Activated T-helper 9 cell treated with anti-CD3 and anti-CD28 coated beads, Interleukin-2, amount 50 U/mL, for 16 hours (primary cell): ENCODE results near the gene SESN1.
A peak's percentile ranks its signal among the peaks of the same experiment; 100 is the strongest.

Experiments
- DNase-seq: peaks from one replicate; pipeline ENCODE4 v3.0.0-alpha.2; 2020; ENCODE audit warnings: low read depth

Gene SESN1

GRCh38 chr6:109029313-109029712, 65.3 kb downstream of the SESN1 start:
- no peak for DNase-seq

- DNase-seq, result no peak
These were observed 66.2 kb downstream of the SESN1 start for GRCh38 chr6:109028439-109028838.

- no peak for DNase-seq
These were observed 66.7 kb downstream of the SESN1 start for GRCh38 chr6:109027964-109028363.

GRCh38 chr6:109025639-109026038, 69.0 kb downstream of the SESN1 start:
- no peak for DNase-seq

GRCh38 chr6:109024784-109025183, 69.9 kb downstream of the SESN1 start:
- DNase-seq, result no peak

- no peak for DNase-seq
These were observed 70.3 kb downstream of the SESN1 start for GRCh38 chr6:109024368-109024767.

GRCh38 chr6:109023356-109023925, 71.2 kb downstream of the SESN1 start:
- DNase-seq, result no peak

GRCh38 chr6:109021870-109022269, 72.8 kb downstream of the SESN1 start:
- DNase-seq, result no peak

GRCh38 chr6:109019911-109020310, 74.7 kb downstream of the SESN1 start:
- DNase-seq, result no peak

GRCh38 chr6:109015176-109015575, 79.5 kb downstream of the SESN1 start:
- no peak for DNase-seq

GRCh38 chr6:109014606-109015005, 80.0 kb downstream of the SESN1 start:
- no peak for DNase-seq

- DNase-seq, result no peak
These were observed 80.9 kb downstream of the SESN1 start for GRCh38 chr6:109013656-109014305.

- DNase-seq, result no peak
These were observed 83.9 kb downstream of the SESN1 start for GRCh38 chr6:109010705-109011102.

- no peak for DNase-seq
These were observed 84.5 kb downstream of the SESN1 start for GRCh38 chr6:109009962-109010704.

- peak; percentile 91 for DNase-seq
These were observed 85.2 kb downstream of the SESN1 start for GRCh38 chr6:109009236-109009961.

GRCh38 chr6:109008537-109009235, 86.0 kb downstream of the SESN1 start:
- DNase-seq, result peak; percentile 6

- no peak for DNase-seq
These were observed 86.6 kb downstream of the SESN1 start for GRCh38 chr6:109008054-109008453.

GRCh38 chr6:109007521-109007920, 87.1 kb downstream of the SESN1 start:
- DNase-seq, result no peak

GRCh38 chr6:109006818-109007217, 87.8 kb downstream of the SESN1 start:
- DNase-seq, result no peak

- DNase-seq, result no peak
These were observed 91.8 kb downstream of the SESN1 start for GRCh38 chr6:109002882-109003281.

- no peak for DNase-seq
These were observed 92.5 kb downstream of the SESN1 start for GRCh38 chr6:109002051-109002697.
